C1 segment of cervical spinal cord (tissue), 14 donors: Measurements from ENCODE around the gene CREB3.
A peak's percentile ranks its signal among the peaks of the same experiment; 100 is the strongest.

Experiments
- DNase-seq, 14 donors: peaks; one replicate each; lab custom pipeline; 2025; lab: John Stamatoyannopoulos, UW

Gene CREB3

DNA sequence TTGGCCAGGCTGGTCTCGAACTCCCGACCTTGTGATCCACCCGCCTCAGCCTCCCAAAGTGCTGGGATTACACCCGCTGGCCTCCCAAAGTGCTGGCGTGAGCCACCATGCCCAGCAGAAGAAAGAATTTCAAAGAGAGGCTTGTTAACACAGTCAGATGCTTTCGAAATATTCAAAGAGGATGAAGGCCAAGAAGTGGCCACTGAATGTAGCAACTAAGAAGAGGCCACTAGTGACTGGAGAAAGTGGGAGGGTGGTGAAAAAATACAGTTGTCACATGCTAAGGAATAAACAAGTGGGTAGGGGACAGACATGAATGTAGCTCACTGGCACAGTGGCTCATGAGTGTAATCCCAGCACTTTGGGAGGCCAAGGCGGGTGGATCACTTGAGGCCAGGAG is 29.8 kb upstream of the CREB3 start:
- DNase-seq = no peak

DNA sequence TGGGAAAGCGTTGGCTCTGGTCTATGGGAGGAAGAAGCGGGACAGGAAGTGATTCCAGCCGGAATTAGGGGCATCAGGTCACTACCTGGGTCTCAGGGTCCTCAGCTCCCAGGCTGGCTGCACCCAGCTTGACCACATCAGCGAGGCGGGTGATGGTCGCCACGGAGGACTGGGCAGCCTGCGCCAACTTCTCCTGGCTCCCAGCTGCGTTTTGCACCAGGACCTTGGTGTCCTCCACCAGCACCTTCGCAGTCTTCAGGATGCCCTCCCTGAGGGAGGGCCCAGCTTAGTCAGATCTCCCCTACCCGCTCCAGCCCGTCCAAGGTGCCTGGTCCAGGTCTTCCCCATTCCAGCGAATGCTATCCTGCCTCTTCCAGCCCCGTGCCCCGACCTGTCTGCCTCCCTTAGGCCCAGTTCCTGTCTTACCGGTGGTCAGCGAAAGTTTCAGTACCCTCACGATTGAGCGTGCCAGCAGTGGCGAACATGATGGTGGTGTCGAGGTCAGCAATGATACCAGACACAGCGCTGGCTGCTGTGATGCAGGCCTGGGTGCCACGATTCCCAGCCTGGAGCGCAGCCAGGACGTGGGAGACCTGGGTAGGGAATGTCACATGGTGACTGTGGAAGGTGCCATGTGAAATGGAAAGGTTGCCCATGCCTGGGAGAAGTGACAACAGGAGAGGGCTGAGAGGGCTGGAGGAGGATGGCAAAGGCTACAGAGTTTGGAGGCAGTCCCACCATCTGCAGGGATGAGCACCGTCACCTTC is 28.4 kb upstream of the CREB3 start:
- DNase-seq = no peak

DNA sequence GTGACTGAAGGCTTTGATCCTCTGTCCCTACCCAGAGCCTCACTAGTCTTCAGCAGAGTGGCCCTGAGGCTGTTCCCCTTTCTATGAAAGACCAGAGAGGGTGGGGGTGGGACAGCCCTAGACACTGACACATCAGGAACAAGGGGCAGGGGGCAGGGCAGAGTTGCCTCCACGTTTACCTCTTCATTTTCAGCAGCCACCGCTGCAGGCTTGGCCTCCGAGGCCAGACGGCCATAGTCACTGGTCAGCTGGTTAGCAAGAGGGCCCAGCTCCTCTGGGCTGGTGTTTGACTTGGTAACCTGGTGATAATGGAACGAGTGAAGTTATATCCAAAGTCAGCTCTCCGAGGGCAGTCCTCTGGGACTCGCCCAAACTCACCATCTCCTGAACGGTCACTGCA is 27.1 kb upstream of the CREB3 start:
- DNase-seq = no peak

DNA sequence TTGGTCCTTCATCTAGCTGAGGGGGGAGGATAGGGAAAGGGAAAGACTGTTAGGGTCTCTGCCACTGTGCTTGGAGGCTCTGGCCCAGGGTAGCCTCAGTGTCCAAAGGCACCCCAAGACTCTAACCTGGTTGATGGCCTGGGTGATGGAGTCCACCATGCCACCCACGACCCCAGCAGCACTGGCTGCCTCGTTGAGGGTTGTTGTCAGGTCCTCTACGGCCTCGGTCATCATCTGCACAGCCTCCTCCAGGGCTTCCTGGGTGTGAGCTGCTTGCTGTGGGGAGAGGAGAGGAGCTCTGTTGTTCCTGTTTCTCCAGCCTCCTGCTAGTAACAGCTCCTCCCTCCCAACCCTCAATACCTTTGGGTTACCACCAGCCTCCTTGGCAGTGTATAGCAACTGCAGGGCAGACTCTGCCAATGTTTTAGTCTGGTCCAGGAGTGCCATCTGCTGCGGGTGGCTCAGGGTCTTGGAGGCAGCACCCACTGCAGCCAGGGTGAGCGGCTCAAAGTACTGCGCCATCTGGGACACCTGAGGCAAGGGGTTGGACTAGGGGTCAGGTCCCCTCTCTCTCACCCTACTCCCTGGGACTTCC is 26.5 kb upstream of the CREB3 start:
- peak in 1 of 14 donors; percentile 92 for DNase-seq

DNA sequence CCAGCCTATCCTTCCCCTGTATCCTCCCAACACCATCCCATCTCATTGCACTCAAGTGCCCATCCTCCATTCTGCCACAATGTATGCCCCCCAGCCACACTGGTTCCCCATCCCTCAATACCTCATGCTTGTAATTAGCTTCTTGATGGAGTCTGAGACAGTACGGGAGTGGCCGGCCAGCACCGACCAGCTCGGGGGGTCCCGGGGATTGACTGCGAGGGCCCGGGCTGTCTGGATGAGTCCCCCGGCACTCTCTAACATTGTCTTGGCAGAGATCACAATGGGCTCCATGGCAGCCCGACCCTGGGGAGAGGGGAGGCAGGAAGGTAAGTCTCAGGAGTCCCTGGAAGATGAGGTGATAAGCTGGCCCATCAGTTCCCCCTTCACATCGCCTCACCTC is 25.5 kb upstream of the CREB3 start:
- DNase-seq = no peak

DNA sequence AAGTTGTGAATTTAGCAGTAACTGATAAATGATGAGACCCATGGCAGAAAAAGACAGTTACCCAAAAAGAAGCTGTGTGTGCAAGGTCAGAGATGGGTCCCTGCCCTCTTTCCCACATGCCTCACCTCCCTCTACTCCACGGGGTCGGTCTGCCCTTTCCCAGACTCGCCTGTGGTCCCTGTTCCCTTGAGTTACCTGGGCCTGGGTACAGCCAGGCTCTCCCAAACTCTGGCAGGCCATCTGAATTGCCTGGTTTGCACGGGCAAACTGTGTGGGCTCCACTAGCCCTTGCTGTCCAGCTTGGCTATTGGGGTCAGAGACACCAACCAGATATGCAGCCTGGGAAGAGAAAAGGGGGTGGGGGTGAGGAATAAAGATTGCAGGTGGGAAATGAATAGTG is 24.3 kb upstream of the CREB3 start:
- DNase-seq = no peak

DNA sequence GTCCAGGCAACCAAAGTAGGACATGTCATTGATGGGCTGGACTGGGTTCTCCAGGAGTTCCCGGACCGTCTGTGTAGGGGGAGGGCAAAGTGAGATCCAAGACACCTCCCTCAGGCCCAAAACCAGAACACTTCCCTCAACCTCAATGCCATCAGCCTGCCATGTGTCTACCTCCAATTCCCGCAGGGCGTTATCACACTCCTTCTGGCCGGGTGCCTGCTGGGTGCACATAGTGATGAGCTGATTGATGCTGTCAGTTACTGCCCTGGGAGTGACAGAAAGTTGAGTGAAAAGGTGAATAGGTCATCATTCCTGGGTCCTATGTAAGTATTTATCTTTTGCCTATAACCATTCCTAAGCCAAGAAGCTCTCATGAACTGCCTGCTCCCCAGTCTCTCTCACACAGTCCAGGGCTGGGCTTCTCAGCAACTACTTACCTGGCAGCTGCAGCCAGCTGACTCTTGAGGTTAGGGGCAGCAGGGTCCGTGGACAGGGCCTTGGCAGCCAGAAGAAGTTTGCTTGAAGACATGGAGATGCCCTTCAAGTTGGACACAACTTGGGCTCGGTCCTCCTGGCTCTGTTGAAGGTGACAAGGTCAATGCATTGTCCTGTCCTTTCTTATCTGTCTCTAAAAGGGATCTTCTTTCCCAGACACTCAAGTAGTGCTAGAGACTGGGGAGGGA is 21.5 kb upstream of the CREB3 start:
- DNase-seq = no peak

DNA sequence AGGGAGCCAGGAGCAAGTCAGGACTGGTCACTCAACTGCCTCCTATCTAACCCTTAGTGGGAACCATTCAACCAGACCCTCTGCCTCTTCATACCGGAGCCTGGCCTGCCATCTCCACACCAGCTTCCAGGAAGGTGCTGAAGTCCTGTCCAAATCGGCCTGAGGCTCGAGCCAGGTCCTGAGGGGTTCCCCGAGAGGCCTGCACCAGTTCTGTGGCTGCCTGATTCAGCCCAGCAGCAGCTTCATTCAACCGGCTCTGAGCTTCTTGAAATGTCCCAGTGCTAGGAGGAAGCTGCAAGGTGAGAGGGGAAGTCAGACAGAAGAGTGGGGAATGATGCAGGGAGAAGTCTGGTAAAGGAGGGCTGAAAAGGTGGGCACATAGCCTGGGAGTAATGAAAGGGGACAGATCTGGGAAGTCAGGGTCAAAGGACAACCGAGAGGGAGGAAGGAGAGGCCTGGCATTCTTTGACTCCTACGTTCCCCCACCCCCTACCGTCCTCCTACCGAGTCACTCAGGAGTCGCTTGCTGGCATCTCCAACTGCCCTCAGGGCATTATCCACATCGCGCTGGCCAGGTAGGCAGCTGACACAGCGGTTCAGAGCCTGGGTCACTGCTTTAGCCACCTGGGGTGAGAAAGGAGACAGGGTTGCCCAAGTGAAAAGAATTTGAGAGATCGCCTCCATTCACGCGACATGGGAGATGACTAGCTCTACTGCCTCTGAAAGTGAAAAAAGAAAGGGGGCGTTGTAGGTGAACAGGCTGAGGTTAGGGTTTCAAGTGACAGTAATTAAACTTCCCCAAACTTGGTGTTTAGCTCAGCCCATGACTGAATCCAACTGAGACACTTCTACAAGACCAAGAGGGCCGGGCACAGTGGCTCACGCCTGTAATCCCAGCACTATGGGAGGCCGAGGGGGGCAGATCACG is 20.7 kb upstream of the CREB3 start:
- no peak for DNase-seq

DNA sequence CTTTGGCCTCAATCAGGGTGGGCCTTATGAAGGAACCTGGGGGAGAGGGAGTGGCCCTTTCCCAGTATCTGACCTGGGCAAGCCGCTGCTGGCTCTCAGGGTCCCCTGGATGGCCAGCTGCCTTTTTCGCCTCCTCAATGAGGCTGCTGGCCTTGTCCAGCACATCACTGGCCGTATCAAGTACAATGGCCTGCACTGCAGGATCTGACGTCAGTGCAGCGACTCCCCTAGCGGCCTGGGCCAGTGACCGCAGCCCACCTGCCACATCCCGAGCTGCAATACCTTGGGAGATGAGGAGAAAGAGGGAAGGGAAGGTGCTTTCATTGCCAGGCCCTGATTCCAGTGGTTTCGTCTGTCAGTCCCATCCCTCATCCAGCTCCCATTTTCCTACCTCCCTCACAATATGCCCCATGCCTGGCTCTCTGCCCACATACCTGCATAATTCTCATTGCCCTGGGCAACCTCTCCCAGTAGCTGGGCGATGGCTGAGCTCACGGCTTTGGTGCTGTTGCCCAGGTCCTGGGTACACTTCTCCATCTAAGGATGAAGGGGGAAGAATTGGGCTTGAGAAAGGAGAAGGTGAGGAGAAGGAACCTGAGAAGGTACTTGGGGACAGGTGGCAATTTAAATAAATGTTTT is 19.6 kb upstream of the CREB3 start:
- no peak for DNase-seq

DNA sequence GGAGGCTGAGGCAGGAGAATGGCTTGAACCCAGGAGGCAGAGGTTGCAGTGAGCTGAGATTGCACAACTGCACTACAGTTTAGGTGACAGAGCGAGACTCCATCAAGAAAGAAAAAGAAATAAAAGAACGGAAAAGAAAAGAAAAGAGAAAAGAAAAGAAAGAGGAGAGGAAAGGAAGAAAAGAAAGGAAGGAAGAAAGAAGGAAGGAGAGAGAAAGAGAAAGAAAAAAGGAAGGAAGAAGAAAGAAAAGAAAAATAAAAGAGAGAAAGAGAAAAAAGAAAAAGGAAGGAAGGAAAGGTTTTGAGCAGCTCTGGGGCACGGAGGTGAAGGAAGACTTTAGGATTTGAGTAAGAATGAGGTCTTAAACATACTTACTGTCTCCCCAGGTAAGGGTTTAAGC is 18.9 kb upstream of the CREB3 start:
- DNase-seq = no peak

DNA sequence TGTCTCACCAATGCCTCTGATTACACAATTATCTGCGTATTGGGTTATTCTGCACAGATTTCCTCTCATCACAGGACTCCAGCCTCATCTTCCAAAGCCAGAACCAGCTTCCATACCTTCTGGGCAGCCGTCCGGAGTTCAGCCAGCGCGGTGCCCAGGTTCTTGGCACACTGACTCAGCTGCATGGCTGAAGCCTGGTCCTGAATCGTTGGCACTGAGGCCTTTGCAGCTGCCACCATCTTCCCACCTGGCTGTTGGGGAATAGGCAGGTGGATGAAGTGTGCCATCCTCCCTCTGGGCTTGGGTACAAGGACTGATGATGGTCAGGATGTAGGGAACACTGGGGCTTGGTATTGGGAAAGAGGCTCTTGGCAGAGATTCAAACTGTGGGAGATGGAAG is 18.3 kb upstream of the CREB3 start:
- DNase-seq = peak in 1 of 14 donors; percentile 71

DNA sequence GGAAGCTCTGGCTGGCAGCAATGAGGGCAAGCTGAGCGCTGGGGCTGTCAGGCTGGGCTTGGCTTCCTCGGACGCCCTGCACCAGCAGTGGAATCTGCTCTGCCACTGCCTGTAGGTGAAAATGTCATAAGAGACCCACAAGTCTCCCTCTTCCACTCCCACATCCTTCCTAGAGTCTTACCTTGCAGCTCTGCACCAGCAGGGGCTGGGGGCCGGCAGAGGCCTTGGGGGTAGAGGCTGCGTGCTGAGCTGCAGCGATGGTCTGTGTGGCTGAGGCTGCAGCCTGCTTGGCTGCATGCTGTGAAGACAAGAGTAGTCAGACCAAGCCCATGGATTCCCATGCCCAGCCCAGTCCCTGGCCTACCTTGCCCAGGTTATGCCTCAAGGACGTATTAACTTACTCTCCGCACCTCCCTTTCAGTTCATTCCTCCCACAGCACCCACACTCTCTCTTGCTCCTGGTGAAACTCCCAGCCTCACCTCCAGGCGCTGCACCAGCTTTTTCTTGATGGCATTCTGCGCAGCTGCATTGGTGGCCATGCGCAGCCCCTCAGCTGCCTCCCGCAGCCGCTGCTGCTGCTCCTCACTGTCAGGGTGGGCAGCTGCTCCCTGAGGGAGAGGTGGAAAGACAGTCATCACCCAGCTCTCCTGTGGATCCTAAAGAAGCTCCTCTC is 17.8 kb upstream of the CREB3 start:
- DNase-seq = no peak

DNA sequence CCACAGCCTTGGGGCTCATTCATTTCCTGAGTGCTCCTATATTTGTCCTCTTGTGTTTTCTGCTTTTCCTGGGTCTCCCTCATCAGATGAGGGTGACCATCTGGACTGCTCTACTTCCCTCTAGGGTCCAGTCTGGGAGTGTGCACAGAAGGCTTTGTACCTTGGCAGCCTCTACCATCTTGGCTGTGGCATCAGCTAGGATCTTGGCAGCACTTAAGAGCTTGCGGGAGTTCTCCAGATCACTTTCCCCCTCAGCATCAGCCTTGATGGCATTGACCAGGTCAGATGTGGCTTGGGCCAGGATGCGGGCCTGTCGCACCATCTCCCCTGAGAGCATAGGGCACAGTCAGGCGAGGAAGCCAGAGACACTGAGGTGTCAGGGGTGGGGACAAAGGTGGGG is 16.2 kb upstream of the CREB3 start:
- peak in 2 of 14 donors; percentile 16 to 90 for DNase-seq

DNA sequence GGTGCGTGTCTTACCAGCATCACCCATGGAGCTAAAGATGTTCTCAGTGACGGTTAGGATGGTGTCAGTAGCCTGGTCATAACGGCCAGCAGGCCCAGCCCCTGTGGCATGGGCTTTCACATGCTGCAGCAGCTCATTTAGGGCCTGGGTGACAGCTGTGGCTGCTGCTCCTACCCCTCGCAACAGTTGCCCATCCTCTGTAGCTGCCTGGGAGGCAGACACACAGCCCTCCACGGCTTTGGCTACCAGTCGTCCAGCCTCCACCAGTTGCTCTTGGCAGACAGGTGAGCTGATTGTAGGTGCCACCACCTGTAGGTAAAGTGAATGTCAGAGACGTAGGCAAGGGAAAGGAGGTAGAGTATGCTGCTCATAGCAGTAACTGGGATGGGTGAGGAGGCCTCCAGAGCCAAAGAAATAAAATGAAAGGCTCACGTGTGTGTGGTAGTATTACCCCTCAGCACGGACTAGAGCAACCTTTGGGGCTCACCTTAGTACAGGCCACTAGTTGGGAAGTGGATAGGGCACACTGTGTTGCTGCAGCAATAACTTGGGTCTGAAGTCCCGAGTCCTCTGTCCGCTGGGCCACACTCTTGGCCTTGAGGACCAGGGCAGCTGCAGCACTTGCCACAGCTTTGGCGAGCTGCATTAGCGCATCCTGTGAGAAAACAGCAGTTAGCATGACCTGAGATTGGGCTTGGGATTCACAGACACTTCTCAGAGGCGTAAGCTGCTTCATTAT is 15.2 kb upstream of the CREB3 start:
- DNase-seq = no peak

DNA sequence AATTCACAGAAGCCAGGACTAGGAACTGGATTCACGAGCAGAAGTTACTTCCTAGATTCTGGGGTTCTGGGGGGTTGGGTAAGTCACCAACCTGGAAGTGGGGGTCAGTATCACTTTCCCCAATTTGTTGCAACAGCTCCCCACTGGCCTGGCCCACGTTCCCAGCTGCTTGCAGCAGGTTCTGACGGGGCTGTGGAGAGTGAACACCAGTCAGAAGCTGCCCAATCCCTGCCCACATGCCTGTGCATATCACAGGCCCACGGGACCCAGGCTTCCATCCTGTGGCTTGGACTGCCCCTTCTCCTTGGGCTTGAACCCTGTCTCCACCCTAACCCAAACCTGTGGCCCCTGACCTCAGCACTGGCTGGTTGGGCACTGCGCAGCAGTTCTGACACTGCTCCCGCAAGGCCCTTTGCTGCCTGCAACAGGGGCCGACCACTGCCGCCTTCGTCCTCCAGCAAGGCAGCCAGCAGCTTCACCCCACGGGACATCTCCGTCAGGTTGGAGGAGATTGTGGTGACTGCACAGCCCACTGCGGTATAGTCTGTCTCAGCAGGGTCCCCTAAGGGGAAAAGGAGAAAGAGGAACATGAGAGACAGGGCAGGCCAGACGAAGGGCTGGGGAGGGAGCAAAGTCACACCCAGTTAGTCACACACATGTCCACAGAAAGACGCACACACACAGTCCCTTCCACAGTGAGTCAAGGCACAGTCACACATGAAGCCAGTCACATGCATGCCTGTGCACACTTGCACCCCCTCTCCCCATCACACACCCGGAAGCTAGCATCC is 13.6 kb upstream of the CREB3 start:
- DNase-seq = no peak

DNA sequence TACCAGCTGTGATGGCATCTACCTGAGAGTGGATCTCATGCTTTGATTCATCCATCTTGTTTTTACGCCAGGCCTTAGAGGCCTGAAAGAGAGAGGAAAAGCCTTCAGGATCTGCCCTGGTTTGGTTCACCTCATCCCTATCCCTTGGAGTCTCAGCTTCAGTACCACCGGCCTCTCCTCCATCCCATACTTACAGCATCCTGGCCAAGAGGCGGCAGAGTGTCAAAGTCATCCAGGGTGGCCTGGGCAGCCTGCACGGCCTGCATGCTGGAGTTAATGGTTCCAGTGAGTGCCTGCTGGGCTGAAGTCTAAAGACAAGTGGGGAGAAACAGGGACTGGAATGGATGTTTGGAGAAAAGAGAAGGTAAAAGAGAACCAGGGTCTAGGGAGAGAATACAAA is 12.9 kb upstream of the CREB3 start:
- no peak for DNase-seq

DNA sequence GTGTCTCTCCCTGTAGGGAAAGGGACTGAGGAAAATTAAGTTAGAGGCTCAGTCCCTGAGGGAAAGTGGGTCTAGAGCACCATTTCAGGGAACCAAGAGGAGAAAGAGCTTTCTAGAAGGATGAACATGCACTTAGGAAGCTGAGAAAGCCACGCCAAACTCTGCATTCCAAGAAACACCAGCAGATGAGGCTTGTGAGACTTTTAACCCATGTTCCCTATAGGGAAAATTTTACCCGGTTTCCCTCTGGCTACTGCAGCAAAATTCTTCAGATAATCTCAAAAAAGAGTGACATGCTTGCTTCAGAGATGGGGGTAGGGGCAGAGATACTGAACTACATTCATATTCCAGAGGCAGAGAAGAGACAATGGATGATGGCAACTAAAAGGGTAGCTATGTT is 9.0 kb upstream of the CREB3 start:
- no peak for DNase-seq

DNA sequence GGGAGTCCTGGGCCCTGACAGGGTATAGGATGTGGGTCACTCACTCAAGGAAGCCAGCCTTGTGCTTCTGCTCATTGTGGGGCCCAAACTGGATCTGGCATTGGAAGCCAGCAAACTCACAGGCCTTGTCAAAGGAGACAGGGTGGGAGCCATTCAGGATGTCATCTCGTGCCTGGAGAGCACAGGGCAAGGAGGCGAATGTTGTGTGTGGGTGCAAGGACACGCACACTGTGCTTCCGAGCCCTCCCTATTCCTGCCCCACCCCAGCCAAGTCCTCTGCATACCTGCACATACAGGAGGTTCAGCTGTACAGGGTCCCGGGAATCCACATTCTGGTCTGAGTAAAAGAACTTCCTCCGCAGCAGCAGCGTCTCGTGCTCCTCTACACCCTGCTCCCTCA is 8.6 kb upstream of the CREB3 start:
- DNase-seq = no peak

DNA sequence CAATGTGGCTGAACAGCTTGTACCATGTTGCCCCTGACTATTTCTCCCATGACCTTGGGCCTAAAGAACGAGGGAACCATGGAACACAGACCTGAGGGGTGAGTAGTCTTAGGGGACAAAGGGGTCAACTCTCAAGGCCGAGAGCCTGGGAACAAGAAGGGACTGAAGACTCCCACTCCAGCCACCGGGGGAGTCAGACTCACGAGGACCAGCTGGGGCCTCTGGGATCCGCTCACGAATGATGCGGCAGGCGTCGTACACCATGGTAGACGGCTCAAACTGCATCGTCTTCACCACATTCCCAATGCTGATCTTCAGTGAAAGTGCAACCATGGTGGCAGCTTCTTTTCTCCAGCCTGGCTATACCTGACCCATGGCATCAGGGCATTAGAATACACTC is 7.1 kb upstream of the CREB3 start:
- DNase-seq = no peak
